HG02571 (cell line): ENCODE data around the gene INTS3.
"Not testable (repeated sequence)": the region's sequence is repeated elsewhere in the genome, so short reads cannot be mapped to it uniquely, and the experiment has no call there.

Experiments used
- ATAC-seq: cut with Tn5 transposase; IDR thresholded peaks from one replicate; pipeline ENCODE4 v1.9.1; 2021; ENCODE audit warnings: mild to moderate bottlenecking, moderate library complexity; ENCODE audit not compliant: unreplicated experiment

INTS3 gene

GRCh38 chr1:153754266-153754665, 26.4 kb downstream of the INTS3 start:
- no peak for ATAC-seq

- ATAC-seq: no peak
Measured at GRCh38 chr1:153760440-153760839, 32.6 kb downstream of the INTS3 start.

- no peak for ATAC-seq
Measured at GRCh38 chr1:153763365-153764225, 35.7 kb downstream of the INTS3 start.

GRCh38 chr1:153764310-153764709, 36.5 kb downstream of the INTS3 start:
- no peak for ATAC-seq

GRCh38 chr1:153766663-153767062, 38.8 kb downstream of the INTS3 start:
- ATAC-seq: not testable (repeated sequence)

- ATAC-seq: no peak
Measured at GRCh38 chr1:153767519-153767918, 39.7 kb downstream of the INTS3 start.

GRCh38 chr1:153768316-153769181, 40.7 kb downstream of the INTS3 start:
- ATAC-seq: no peak

GRCh38 chr1:153769221-153769620, 41.4 kb downstream of the INTS3 start:
- no peak for ATAC-seq

GRCh38 chr1:153770797-153771196, 42.9 kb downstream of the INTS3 start:
- ATAC-seq: no peak

GRCh38 chr1:153771261-153771660, 43.4 kb downstream of the INTS3 start:
- no peak for ATAC-seq

- ATAC-seq: no peak
Measured at GRCh38 chr1:153771841-153772593, 44.2 kb downstream of the INTS3 start.

GRCh38 chr1:153773096-153773921, 45.5 kb downstream of the INTS3 start:
- ATAC-seq: no peak

- no peak for ATAC-seq
Measured at GRCh38 chr1:153774026-153774595, 46.3 kb downstream of the INTS3 start.

GRCh38 chr1:153774780-153775457, 47.1 kb downstream of the INTS3 start, which contains the start of gene SLC27A3:
SLC27A3 (plus strand) TSS chr1:153775407; CDS start chr1:153775498, 91 bp downstream.
- ATAC-seq: no peak

GRCh38 chr1:153775458-153776327, 47.8 kb downstream of the INTS3 start:
- ATAC-seq: no peak

GRCh38 chr1:153776352-153776751, 48.5 kb downstream of the INTS3 start:
- no peak for ATAC-seq

- ATAC-seq: no peak
Measured at GRCh38 chr1:153776845-153777370, 49.1 kb downstream of the INTS3 start.

- ATAC-seq: no peak
Measured at GRCh38 chr1:153777648-153778047, 49.8 kb downstream of the INTS3 start.
